Measurements from ENCODE around the gene MAPT.

DNA sequence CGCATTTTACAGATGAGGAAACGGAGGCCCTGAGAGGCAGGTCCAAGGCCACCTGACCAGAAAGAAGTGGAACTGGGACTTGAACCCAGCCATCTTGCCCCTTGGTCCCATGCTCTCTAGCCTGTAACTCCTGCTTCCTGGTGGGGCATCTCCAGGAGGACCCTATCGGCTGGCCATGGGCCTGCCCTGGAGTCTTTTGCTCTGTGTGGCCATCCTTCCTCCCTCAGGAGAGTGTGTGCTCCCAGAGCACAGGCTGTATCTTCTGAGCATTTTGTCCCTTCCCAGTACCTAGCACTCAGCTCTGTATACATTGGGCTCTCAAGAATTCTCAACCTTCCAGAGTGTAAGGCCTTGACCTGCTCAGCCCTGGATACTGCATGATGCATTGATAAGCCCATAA is 76.3 kb downstream of the MAPT start:
- TF ChIP-seq, protein P1, sequence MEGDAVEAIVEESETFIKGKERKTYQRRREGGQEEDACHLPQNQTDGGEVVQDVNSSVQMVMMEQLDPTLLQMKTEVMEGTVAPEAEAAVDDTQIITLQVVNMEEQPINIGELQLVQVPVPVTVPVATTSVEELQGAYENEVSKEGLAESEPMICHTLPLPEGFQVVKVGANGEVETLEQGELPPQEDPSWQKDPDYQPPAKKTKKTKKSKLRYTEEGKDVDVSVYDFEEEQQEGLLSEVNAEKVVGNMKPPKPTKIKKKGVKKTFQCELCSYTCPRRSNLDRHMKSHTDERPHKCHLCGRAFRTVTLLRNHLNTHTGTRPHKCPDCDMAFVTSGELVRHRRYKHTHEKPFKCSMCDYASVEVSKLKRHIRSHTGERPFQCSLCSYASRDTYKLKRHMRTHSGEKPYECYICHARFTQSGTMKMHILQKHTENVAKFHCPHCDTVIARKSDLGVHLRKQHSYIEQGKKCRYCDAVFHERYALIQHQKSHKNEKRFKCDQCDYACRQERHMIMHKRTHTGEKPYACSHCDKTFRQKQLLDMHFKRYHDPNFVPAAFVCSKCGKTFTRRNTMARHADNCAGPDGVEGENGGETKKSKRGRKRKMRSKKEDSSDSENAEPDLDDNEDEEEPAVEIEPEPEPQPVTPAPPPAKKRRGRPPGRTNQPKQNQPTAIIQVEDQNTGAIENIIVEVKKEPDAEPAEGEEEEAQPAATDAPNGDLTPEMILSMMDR (IDR thresholded peaks at IDR 0.05) = no peak
- TF ChIP-seq POLR2A (IDR thresholded peaks at IDR 0.05) = no peak

All from prostate gland (tissue), 2 donors.